Epithelial cell of esophagus (primary cell): Measurements from ENCODE around the gene DSCAM.

ENCODE experiments used
- DNase-seq: peaks from one replicate; pipeline ENCODE4 v3.0.0; 2010; ENCODE audit warnings: low read depth
- H3K4me3 ChIP-seq: 2 replicates; pipeline ENCODE4 v1.5.1; 2011; ENCODE audit warnings: mild to moderate bottlenecking, low read length, control low read depth
- CTCF ChIP-seq: IDR thresholded peaks from 2 replicates; pipeline ENCODE4 v1.5.1; 2011; ENCODE audit warnings: low read depth, mild to moderate bottlenecking, low read length, control low read depth, inconsistent platforms; ENCODE audit not compliant: insufficient read depth; ENCODE audit errors: missing control alignments

The DSCAM gene

GRCh38 chr21:40662889-40663288 lies 184.1 kb downstream of the DSCAM start:
- no peak overlapping the region for H3K4me3 ChIP-seq

GRCh38 chr21:40660461-40660860 lies 186.5 kb downstream of the DSCAM start:
- DNase-seq, result no peak
- TF ChIP-seq CTCF, result no peak

More at GRCh38 chr21:40662889-40663288, 184.1 kb downstream of the DSCAM start:
- no peak for DNase-seq
- no peak for TF ChIP-seq CTCF

GRCh38 chr21:40658311-40658710 lies 188.6 kb downstream of the DSCAM start:
- H3K4me3 ChIP-seq, result no peak overlapping the region
- DNase-seq, result no peak
- TF ChIP-seq CTCF, result no peak

More at GRCh38 chr21:40660461-40660860, 186.5 kb downstream of the DSCAM start:
- H3K4me3 ChIP-seq, result no peak overlapping the region

GRCh38 chr21:40652436-40652835 lies 194.5 kb downstream of the DSCAM start:
- H3K4me3 ChIP-seq, result no peak overlapping the region
- no peak for TF ChIP-seq CTCF
- DNase-seq, result no peak

GRCh38 chr21:40647706-40648105 lies 199.3 kb downstream of the DSCAM start:
- TF ChIP-seq CTCF, result no peak
- DNase-seq, result no peak
- no peak overlapping the region for H3K4me3 ChIP-seq

- no peak for DNase-seq
- no peak for TF ChIP-seq CTCF
- no peak overlapping the region for H3K4me3 ChIP-seq
Measured at GRCh38 chr21:40646651-40647050, 200.3 kb downstream of the DSCAM start.

GRCh38 chr21:40641042-40641441 lies 205.9 kb downstream of the DSCAM start:
- H3K4me3 ChIP-seq, result no peak overlapping the region
- TF ChIP-seq CTCF, result no peak
- no peak for DNase-seq
